Adrenal gland (tissue), 12 donors: ENCODE measurements around the gene PLSCR3. TPM values are rescaled to one million over a fixed set of nuclear protein-coding genes. Genes with fewer than 3 reads are reported as not detected.

Experiments
- DNase-seq, 7 donors: peaks; one replicate each; pipeline ENCODE4 v3.0.0-alpha.2; 2019 to 2020
- H3K27ac ChIP-seq, 5 donors: fragments of 200-600 bp; sonication (generic) in 4 of 5; 1 replicate in 3 of 5; 2 replicates in 2 of 5; pipeline versions ENCODE4 v1.5.1 to v1.8.0; 2016 to 2020; ENCODE audit warnings: mild to moderate bottlenecking in 1 of 5
- H3K27me3 ChIP-seq: fragments of 200-600 bp; 2 replicates; pipeline ENCODE4 v1.8.0; 2021
- H3K36me3 ChIP-seq, 2 donors: fragments of 200-600 bp; replicated peaks in 1 of 2; 1 replicate in 1 of 2; 2 replicates in 1 of 2; pipeline versions ENCODE4 v1.5.1 to v1.8.0; 2018 to 2022
- H3K4me1 ChIP-seq, 2 donors: fragments of 200-600 bp; replicated peaks in 1 of 2; 1 replicate in 1 of 2; 2 replicates in 1 of 2; pipeline versions ENCODE4 v1.5.1 to v1.8.0; 2018 to 2021
- H3K4me3 ChIP-seq, 4 donors: fragments of 200-600 bp; sonication (generic) in 3 of 4; one replicate each; pipeline ENCODE4 v1.5.1; 2016 to 2018
- H3K9me3 ChIP-seq, 3 donors: fragments of 200-600 bp; sonication (generic) in 1 of 3; replicated peaks in 1 of 3; 1 replicate in 2 of 3; 2 replicates in 1 of 3; pipeline versions ENCODE4 v1.5.1 to v1.8.0; 2016 to 2021
- POLR2A ChIP-seq, 2 donors: fragments of 450-650 bp; IDR thresholded peaks; one replicate each; pipeline ENCODE4 v1.6.1; 2017; ENCODE audit warnings: antibody characterized with exemption in 2 of 2, mild to moderate bottlenecking in 2 of 2, moderate library complexity in 1 of 2
- WGBS, 4 donors: extraction: QIAGEN DNeasy Blood & Tissue Kit in 2 of 4; methylation state at CpG; one replicate each; pipeline versions ENCODE4 v1.1.5 to v1.1.7; 2013 to 2017; 5-methylcytosine and 5-hydroxymethylcytosine counted together
- intact Hi-C, 2 donors: fragments of 100-400 bp; cut with DNase I; formaldehyde crosslinking; loops; one replicate each; pipeline versions ENCODE4 v1.14.1 to v1.15.0; 2022 to 2023
- polyA plus RNA-seq, 3 donors: library from polyadenylated mRNA; stranded (reverse); fragments of 200-250 nt in 2 of 3; fragments of 350-450 nt in 1 of 3; fragmentation: Illumina TruSeq in 1 of 3; extraction: RNeasy Lipid Tissue Mini Kit (QIAGEN cat#74804) in 1 of 3; gene quantifications; one replicate each; pipeline ENCODE4 v1.2.3, GENCODE V29; 2013 to 2014
- total RNA-seq, 9 donors: library from RNA; depleted of rRNA in 4 of 9; stranded (reverse); fragments of >200 nt in 4 of 9; fragments of 120-200 nt in 1 of 9; fragmentation: NEBNext Ultra II Directional in 1 of 9; extraction: Animal tissue kit (Norgen Biotek cat#: 25700) in 1 of 9; gene quantifications; one replicate each; pipeline versions ENCODE4 v1.1.0 to v1.2.4, GENCODE V29; 2013 to 2023
- TF ChIP-seq, protein P1 (sequence below), 6 experiments: fragments of 450-650 bp in 4 of 6; fragments of 200-600 bp in 2 of 6; sonication (generic) in 1 of 6; IDR thresholded peaks; 1 replicate in 5 of 6; 2 replicates in 1 of 6; pipeline versions ENCODE4 v1.5.1 to v1.8.0; 2016 to 2021; ENCODE audit warnings: antibody characterized with exemption in 6 of 6, mild to moderate bottlenecking in 2 of 6, moderate library complexity in 1 of 6
- donor health status: healthy with polysubstance abuse.
- donor health status: Bipolar disorder and iron deficiency.
- donor health status: DM: yes; HTN: yes; CAD: no.
- donor health status: DM: no; HTN: no; CAD: no.
- donor health status: DM: no; HTN: no; CAD: no.
- donor health status: DM: yes; HTN: yes; CAD: no.

Gene PLSCR3
- total and polyA plus RNA-seq, 12 donors: 7.7 to 42.5 (median 27.9) TPM

DNA sequence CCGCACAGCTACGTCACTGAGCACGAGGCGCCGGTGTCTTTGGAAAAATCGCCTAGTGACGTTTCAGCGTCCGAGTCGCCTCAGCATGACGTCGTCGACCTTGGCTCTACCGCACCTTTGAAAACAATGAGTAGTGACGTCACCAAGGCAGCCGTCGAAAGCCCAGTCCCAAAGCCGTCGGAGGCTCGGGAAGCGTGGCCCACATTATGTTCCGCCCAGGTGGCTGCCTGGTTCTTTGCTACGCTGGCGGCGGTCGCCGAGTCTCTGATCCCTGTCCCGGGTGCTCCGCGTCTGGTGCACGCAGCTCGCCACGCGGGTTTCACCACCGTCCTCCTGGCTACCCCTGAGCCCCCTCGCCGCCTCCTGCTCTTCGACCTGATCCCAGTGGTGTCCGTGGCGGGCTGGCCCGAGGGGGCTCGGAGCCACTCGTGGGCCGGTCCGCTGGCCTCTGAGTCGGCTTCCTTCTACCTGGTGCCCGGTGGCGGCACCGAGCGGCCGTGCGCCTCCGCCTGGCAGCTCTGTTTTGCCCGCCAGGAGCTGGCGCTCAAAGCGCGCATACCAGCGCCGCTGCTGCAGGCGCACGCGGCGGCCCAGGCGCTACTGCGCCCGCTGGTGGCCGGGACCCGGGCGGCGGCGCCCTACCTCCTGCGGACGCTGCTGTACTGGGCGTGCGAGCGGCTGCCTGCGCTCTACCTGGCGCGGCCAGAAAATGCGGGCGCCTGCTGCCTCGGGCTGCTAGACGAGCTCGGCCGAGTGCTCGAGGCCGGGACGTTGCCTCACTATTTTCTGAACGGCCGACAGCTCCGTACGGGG, 42.4 kb upstream of the PLSCR3 start:
- peak overlapping the region; percentile 78 to 94 (median 90) for H3K27ac ChIP-seq
- no peaks in the 10 kb centered on the region for H3K27me3 ChIP-seq
- intact Hi-C loops: loop anchor here (5.0 kb wide), 2 partner anchors 41 to 126 kb away; partner anchors contain the start of genes SENP3 (in 1 of the 2) and ZBTB4 (in 1 of the 2)
- peak overlapping the region in 2 of 4 donors; percentile 30 to 62 for H3K4me3 ChIP-seq
- H3K9me3 ChIP-seq: no peaks in the 10 kb centered on the region
- 0 to 6% (median 2%) methylated on average over 20 to 92 of the region's 92 CpGs for WGBS, 4 donors
- TF ChIP-seq, protein P1, sequence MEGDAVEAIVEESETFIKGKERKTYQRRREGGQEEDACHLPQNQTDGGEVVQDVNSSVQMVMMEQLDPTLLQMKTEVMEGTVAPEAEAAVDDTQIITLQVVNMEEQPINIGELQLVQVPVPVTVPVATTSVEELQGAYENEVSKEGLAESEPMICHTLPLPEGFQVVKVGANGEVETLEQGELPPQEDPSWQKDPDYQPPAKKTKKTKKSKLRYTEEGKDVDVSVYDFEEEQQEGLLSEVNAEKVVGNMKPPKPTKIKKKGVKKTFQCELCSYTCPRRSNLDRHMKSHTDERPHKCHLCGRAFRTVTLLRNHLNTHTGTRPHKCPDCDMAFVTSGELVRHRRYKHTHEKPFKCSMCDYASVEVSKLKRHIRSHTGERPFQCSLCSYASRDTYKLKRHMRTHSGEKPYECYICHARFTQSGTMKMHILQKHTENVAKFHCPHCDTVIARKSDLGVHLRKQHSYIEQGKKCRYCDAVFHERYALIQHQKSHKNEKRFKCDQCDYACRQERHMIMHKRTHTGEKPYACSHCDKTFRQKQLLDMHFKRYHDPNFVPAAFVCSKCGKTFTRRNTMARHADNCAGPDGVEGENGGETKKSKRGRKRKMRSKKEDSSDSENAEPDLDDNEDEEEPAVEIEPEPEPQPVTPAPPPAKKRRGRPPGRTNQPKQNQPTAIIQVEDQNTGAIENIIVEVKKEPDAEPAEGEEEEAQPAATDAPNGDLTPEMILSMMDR (IDR thresholded peaks at IDR 0.05): peak; percentile 22 to 94 (median 72)
- peak; percentile 52 to 86 for TF ChIP-seq POLR2A (IDR thresholded peaks at IDR 0.05)
- peaks cover 50 to 52% of the 10 kb centered on the region in 2 donors for H3K4me1 ChIP-seq
- no peaks in the 10 kb centered on the region for H3K36me3 ChIP-seq
- DNase-seq: peak; percentile 83 to 91 (median 86)

DNA sequence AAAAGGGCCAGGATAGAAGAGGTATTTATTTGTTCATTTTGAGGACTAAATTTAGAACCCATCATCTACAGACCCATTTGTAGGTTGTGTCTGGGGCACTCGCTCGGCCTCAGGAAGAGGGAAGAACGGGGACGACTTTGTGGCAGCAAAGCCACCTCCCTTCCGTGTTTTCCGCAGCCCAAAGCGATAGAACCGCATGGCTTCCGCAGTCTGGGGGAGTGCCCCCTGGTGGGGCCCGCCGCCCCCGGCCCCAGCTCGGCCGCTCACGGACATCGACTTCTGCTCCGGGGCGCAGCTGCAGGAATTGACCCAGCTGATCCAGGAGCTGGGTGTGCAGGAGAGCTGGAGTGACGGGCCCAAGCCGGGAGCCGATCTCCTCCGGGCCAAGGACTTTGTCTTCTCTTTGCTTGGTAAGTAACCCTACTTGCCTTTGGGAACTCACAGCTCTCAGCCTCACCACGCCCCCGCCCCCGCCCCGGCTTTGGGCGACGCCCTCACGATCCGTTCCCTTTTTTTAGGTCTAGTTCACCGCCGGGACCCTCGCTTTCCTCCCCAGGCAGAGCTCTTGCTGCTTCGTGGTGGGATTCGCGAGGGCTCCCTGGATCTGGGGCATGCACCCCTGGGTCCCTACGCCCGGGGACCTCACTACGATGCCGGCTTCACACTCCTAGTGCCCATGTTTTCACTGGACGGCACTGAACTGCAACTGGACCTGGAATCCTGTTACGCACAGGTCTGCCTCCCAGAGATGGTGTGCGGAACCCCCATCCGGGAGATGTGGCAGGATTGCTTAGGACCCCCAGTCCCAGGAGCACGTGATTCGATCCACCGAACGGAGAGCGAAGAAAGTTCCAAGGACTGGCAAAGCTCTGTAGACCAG, 41.6 kb upstream of the PLSCR3 start:
- intact Hi-C loops: loop anchor here (2.0 to 5.0 kb wide), 3 partner anchors 41 to 126 kb away; partner anchors contain the start of genes SENP3 (in 1 of the 2) and ZBTB4 (in 1 of the 2)
- WGBS, 4 donors: 3 to 7% (median 7%) methylated on average over 17 to 49 of the region's 49 CpGs
- peak; percentile 57 to 77 (median 73) for DNase-seq
- H3K4me1 ChIP-seq: peaks cover 44 to 47% of the 10 kb centered on the region in 2 donors
- peak overlapping the region in 3 of 4 donors; percentile 17 to 62 (median 40) for H3K4me3 ChIP-seq
- no peaks in the 10 kb centered on the region for H3K9me3 ChIP-seq
- TF ChIP-seq POLR2A (IDR thresholded peaks at IDR 0.05): peak in 1 of 2 donors; percentile 53
- TF ChIP-seq, protein P1 (IDR thresholded peaks at IDR 0.05): peak in 1 of 6 experiments; percentile 19
- H3K27me3 ChIP-seq: no peaks in the 10 kb centered on the region
- peak overlapping the region; percentile 78 to 94 (median 90) for H3K27ac ChIP-seq
- no peaks in the 10 kb centered on the region for H3K36me3 ChIP-seq

DNA sequence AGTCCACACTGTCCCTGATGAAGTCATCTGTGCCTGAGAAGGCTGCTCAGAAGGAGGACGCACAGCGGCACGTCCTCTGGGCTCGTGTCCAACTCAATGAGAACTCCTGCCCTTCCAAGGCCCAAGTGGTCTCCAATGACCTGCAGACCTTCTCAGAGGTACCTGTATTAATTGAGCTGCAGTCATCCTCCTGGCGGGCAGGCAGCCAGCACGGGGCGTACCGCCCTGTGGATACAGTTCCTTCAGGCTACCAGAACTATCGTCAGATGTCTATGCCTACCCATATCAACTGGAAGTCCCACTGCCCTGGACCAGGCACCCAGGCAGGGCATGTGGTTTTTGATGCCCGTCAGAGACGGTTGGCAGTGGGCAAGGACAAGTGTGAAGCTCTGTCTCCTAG, 38.0 kb upstream of the PLSCR3 start:
- intact Hi-C loops: loop anchor here in 1 of 2 donors (5.0 kb wide), 1 partner anchor 75 kb away; the partner anchor contains the start of gene TMEM95
- H3K4me1 ChIP-seq: peaks cover 17 to 23% of the 10 kb centered on the region in 2 donors
- TF ChIP-seq, protein P1 (IDR thresholded peaks at IDR 0.05): no peak
- TF ChIP-seq POLR2A (IDR thresholded peaks at IDR 0.05): no peak
- H3K27me3 ChIP-seq: no peaks in the 10 kb centered on the region
- H3K27ac ChIP-seq: no peak overlapping the region
- DNase-seq: no peak
- no peaks in the 10 kb centered on the region for H3K9me3 ChIP-seq
- 83 to 91% (median 90%) methylated on average over 10 to 11 of the region's 11 CpGs for WGBS, 4 donors
- H3K4me3 ChIP-seq: no peak overlapping the region
- H3K36me3 ChIP-seq: no peaks in the 10 kb centered on the region
